ENCODE results near the gene GUCD1.

- TF ChIP-seq CTCF (optimal IDR thresholded peaks at IDR 0.05 in 1 of 3, IDR thresholded peaks at IDR 0.05 in 1 of 3, conservative IDR thresholded peaks at IDR 0.05 in 1 of 3; ENCODE audit: extremely low read depth in 1 of 3, insufficient read depth in 2 of 3, low read length in 3 of 3) (no peak), EZH2 (IDR thresholded peaks at IDR 0.05; ENCODE audit: low read length) (no peak)
These were observed 53.5 kb downstream of the GUCD1 start for GRCh38 chr22:24501301-24502005.
